Glutamatergic neuron (in vitro differentiated cells): ENCODE data around the gene CFAP100. TPM values are rescaled to one million over a fixed set of nuclear protein-coding genes. Genes with fewer than 3 reads are reported as not detected.

Experiments
- DNase-seq: peaks from one replicate; pipeline ENCODE4 v3.0.0; 2022
- H3K27ac Mint-ChIP-seq: one replicate; pipeline ENCODE4 v1.8.0; 2020; ENCODE audit warnings: mild to moderate bottlenecking, mixed read lengths, inconsistent platforms; ENCODE audit not compliant: unreplicated experiment
- H3K27me3 Mint-ChIP-seq: one replicate; pipeline ENCODE4 v1.8.0; 2020; ENCODE audit warnings: mild to moderate bottlenecking, moderate library complexity, mixed read lengths, inconsistent platforms; ENCODE audit not compliant: unreplicated experiment
- H3K36me3 Mint-ChIP-seq: one replicate; pipeline ENCODE4 v1.8.0; 2020; ENCODE audit warnings: mild to moderate bottlenecking, mixed read lengths, inconsistent platforms; ENCODE audit not compliant: unreplicated experiment
- H3K4me1 Mint-ChIP-seq: one replicate; pipeline ENCODE4 v1.8.0; 2020; ENCODE audit warnings: mild to moderate bottlenecking, low read depth, mixed read lengths, inconsistent platforms; ENCODE audit not compliant: unreplicated experiment
- H3K4me3 Mint-ChIP-seq: one replicate; pipeline ENCODE4 v1.8.0; 2020; ENCODE audit warnings: mild to moderate bottlenecking, mixed read lengths, inconsistent platforms; ENCODE audit not compliant: unreplicated experiment
- H3K9me3 Mint-ChIP-seq: one replicate; pipeline ENCODE4 v1.8.0; 2020; ENCODE audit warnings: mild to moderate bottlenecking, moderate library complexity, mixed read lengths, inconsistent platforms; ENCODE audit not compliant: unreplicated experiment
- CTCF ChIP-seq: fragments of 200-600 bp; sonication (generic); IDR thresholded peaks from one replicate; pipeline ENCODE4 v1.5.0; 2021; ENCODE audit not compliant: partially characterized antibody, unreplicated experiment
- total RNA-seq: library from RNA; stranded (reverse); fragmentation: NEBNext Ultra II Directional; extraction: Animal tissue kit (Norgen Biotek cat#: 25700); gene quantifications from one replicate; pipeline ENCODE4 v1.2.1, GENCODE V29; 2021; ENCODE audit not compliant: unreplicated experiment

CFAP100 gene
- total RNA-seq, 1 donor from 2014 or later = not detected

- Mint-ChIP-seq H3K4me1 (peaks cover 12% of the 10 kb centered on the region), H3K36me3 (no peaks in the 10 kb centered on the region), H3K9me3 (peaks cover 5% of the 10 kb centered on the region), H3K27ac (no peak overlapping the region), H3K4me3 (no peak overlapping the region), H3K27me3 (peaks cover 4% of the 10 kb centered on the region)
- TF ChIP-seq CTCF = no peak
- DNase-seq = no peak
Observed at GRCh38 chr3:126432361-126433104, 37.8 kb downstream of the CFAP100 start.

GRCh38 chr3:126433105-126433430 is 38.4 kb downstream of the CFAP100 start:
- H3K9me3 Mint-ChIP-seq = peaks cover 2% of the 10 kb centered on the region
- H3K36me3 Mint-ChIP-seq = no peaks in the 10 kb centered on the region
- H3K27ac Mint-ChIP-seq = peak overlapping the region; percentile 64
- peaks cover 12% of the 10 kb centered on the region for H3K4me1 Mint-ChIP-seq
- H3K4me3 Mint-ChIP-seq = no peak overlapping the region
- DNase-seq = no peak
- peaks cover 4% of the 10 kb centered on the region for H3K27me3 Mint-ChIP-seq
- TF ChIP-seq CTCF = no peak

- DNase-seq = no peak
- H3K4me3 Mint-ChIP-seq = no peak overlapping the region
- peaks cover 12% of the 10 kb centered on the region for H3K4me1 Mint-ChIP-seq
- no peaks in the 10 kb centered on the region for H3K36me3 Mint-ChIP-seq
- peaks cover 4% of the 10 kb centered on the region for H3K27me3 Mint-ChIP-seq
- peaks cover 2% of the 10 kb centered on the region for H3K9me3 Mint-ChIP-seq
- H3K27ac Mint-ChIP-seq = peak overlapping the region; percentile 64
- no peak for TF ChIP-seq CTCF
Observed at GRCh38 chr3:126433496-126434263, 39.0 kb downstream of the CFAP100 start.

- peaks cover 12% of the 10 kb centered on the region for H3K4me1 Mint-ChIP-seq
- no peak for DNase-seq
Observed at GRCh38 chr3:126434264-126434590, 39.5 kb downstream of the CFAP100 start.

More at GRCh38 chr3:126434264-126434590, 39.5 kb downstream of the CFAP100 start:
- Mint-ChIP-seq H3K9me3 (peaks cover 2% of the 10 kb centered on the region), H3K27me3 (peaks cover 4% of the 10 kb centered on the region), H3K36me3 (no peaks in the 10 kb centered on the region), H3K27ac (peak overlapping the region; percentile 59), H3K4me3 (peak overlapping the region; percentile 59)
- TF ChIP-seq CTCF = no peak
